OCI-LY3 (cell line): ENCODE measurements around the gene SLC24A4.

Experiments used
- EZH2phosphoT487 ChIP-seq: fragments of 200-600 bp; shearing (Covaris generic); IDR thresholded peaks from 2 replicates; pipeline ENCODE4 v1.6.1; 2018; ENCODE audit warnings: antibody characterized with exemption, mixed run types, low read depth
- TF ChIP-seq, protein P1 (sequence below): fragments of 200-600, 300-600 bp; sonication (generic); IDR thresholded peaks from 2 replicates; pipeline ENCODE4 v1.5.1; 2014; ENCODE audit warnings: antibody characterized with exemption, low read length, low read depth

DNA sequence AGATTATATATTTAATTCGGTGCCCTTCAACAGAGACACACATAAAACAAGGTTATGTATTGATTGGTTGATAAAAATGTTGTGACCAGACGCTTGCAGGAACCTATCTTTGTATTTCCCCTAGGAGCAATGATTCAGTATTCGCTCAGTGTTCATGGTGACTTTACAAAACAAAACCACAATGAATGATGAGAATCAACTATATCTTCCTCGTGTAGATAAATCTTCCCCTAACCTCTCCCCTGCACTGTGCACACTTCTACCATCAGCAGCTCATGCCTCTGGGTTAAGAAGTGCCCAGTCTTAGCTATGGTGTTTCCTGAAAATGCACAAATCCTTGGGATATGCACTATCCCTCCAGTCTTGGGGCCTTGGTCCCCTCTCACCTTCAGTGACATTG lies 206.9 kb downstream of the SLC24A4 start:
- TF ChIP-seq, protein P1, sequence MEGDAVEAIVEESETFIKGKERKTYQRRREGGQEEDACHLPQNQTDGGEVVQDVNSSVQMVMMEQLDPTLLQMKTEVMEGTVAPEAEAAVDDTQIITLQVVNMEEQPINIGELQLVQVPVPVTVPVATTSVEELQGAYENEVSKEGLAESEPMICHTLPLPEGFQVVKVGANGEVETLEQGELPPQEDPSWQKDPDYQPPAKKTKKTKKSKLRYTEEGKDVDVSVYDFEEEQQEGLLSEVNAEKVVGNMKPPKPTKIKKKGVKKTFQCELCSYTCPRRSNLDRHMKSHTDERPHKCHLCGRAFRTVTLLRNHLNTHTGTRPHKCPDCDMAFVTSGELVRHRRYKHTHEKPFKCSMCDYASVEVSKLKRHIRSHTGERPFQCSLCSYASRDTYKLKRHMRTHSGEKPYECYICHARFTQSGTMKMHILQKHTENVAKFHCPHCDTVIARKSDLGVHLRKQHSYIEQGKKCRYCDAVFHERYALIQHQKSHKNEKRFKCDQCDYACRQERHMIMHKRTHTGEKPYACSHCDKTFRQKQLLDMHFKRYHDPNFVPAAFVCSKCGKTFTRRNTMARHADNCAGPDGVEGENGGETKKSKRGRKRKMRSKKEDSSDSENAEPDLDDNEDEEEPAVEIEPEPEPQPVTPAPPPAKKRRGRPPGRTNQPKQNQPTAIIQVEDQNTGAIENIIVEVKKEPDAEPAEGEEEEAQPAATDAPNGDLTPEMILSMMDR = no peak
- TF ChIP-seq EZH2phosphoT487 = no peak
